Measurements from ENCODE around the gene SORT1.

Gene SORT1

GRCh38 chr1:109412551-109412950, 14.8 kb upstream of the SORT1 start:
- in situ Hi-C loops (cut with MboI; ENCODE audit: low pct_unique_long_range_greater_than_20kb, low sequenced_read_pairs, unreplicated experiment), result no loop called here
- no peak for TF ChIP-seq CTCF (IDR thresholded peaks at IDR 0.05; ENCODE audit: extremely low read depth, insufficient read depth, missing control alignments)

GRCh38 chr1:109404838-109405237, 7.1 kb upstream of the SORT1 start:
- no peak for TF ChIP-seq CTCF (IDR thresholded peaks at IDR 0.05; ENCODE audit: extremely low read depth, insufficient read depth, missing control alignments)
- DNase-seq (ENCODE audit: low spot score), result no peak
- in situ Hi-C loops (cut with MboI; ENCODE audit: low pct_unique_long_range_greater_than_20kb, low sequenced_read_pairs, unreplicated experiment), result no loop called here

More at GRCh38 chr1:109412551-109412950, 14.8 kb upstream of the SORT1 start:
- no peak for DNase-seq (ENCODE audit: low spot score)

- no peak for DNase-seq (ENCODE audit: low spot score)
- TF ChIP-seq CTCF (IDR thresholded peaks at IDR 0.05; ENCODE audit: extremely low read depth, insufficient read depth, missing control alignments), result no peak
- in situ Hi-C loops (cut with MboI; ENCODE audit: low pct_unique_long_range_greater_than_20kb, low sequenced_read_pairs, unreplicated experiment), result no loop called here
These were observed 4.3 kb upstream of the SORT1 start for GRCh38 chr1:109402025-109402424.

GRCh38 chr1:109400035-109400655, 2.4 kb upstream of the SORT1 start:
- no peak for DNase-seq (ENCODE audit: low spot score)
- in situ Hi-C loops (cut with MboI; ENCODE audit: low pct_unique_long_range_greater_than_20kb, low sequenced_read_pairs, unreplicated experiment), result no loop called here
- TF ChIP-seq CTCF (IDR thresholded peaks at IDR 0.05; ENCODE audit: extremely low read depth, insufficient read depth, missing control alignments), result no peak

- in situ Hi-C loops (cut with MboI; ENCODE audit: low pct_unique_long_range_greater_than_20kb, low sequenced_read_pairs, unreplicated experiment), result loop anchor here (5.0 kb wide), 1 partner anchor 107 kb away; no protein-coding TSS in a partner anchor
- TF ChIP-seq CTCF (IDR thresholded peaks at IDR 0.05; ENCODE audit: extremely low read depth, insufficient read depth, missing control alignments), result peak; percentile 51
- DNase-seq (ENCODE audit: low spot score), result peak; percentile 54
These were observed 1.7 kb upstream of the SORT1 start for GRCh38 chr1:109399326-109399957.

GRCh38 chr1:109398343-109399225, 866 bp upstream of the SORT1 start:
- in situ Hi-C loops (cut with MboI; ENCODE audit: low pct_unique_long_range_greater_than_20kb, low sequenced_read_pairs, unreplicated experiment), result loop anchor here (5.0 kb wide), 1 partner anchor 106 kb away; no protein-coding TSS in a partner anchor
- TF ChIP-seq CTCF (IDR thresholded peaks at IDR 0.05; ENCODE audit: extremely low read depth, insufficient read depth, missing control alignments), result no peak
- DNase-seq (ENCODE audit: low spot score), result no peak
